Subcutaneous adipose tissue (tissue), 4 donors: ENCODE data around the gene UBB. TPM values are rescaled to one million over a fixed set of nuclear protein-coding genes. Genes with fewer than 3 reads are reported as not detected.

Experiments used
- CTCF ChIP-seq: fragments of 450-650 bp; IDR thresholded peaks from one replicate; pipeline ENCODE4 v1.5.1; 2016; ENCODE audit warnings: low read depth, mild to moderate bottlenecking, control low read depth, antibody characterized with exemption, moderate library complexity
- total RNA-seq, 4 donors: library from RNA; depleted of rRNA; stranded (reverse); fragments of >200 nt; gene quantifications; one replicate each; pipeline ENCODE4 v1.1.0, GENCODE V29; 2016

Gene UBB
- total RNA-seq, result 100 to 1,000 TPM; 631 to 867 (median 703) TPM

- no peak for TF ChIP-seq CTCF
Measured at GRCh38 chr17:16380640-16381495, at the start of gene UBB. UBB (plus strand) TSS chr17:16381091; CDS start chr17:16381908, 817 bp downstream.

GRCh38 chr17:16338391-16338790 lies 42.5 kb upstream of the UBB start:
- TF ChIP-seq CTCF, result no peak

GRCh38 chr17:16339402-16339801 lies 41.5 kb upstream of the UBB start:
- no peak for TF ChIP-seq CTCF

- TF ChIP-seq CTCF, result no peak
Measured at GRCh38 chr17:16339959-16340358, 40.9 kb upstream of the UBB start.

GRCh38 chr17:16342979-16343378 lies 37.9 kb upstream of the UBB start:
- no peak for TF ChIP-seq CTCF

GRCh38 chr17:16343569-16343968 lies 37.3 kb upstream of the UBB start:
- no peak for TF ChIP-seq CTCF

GRCh38 chr17:16345565-16345964 lies 35.3 kb upstream of the UBB start:
- no peak for TF ChIP-seq CTCF
